ENCODE measurements around the gene SMYD3.

GRCh38 chr1:246037832-246038231 lies 469.2 kb downstream of the SMYD3 start:
- TF ChIP-seq NFRKB (IDR thresholded peaks at IDR 0.05; ENCODE audit: low read depth) = no peak
- no peak for TF ChIP-seq MAX (CRISPR knock-in tag; IDR thresholded peaks at IDR 0.05)
- TF ChIP-seq RAD21 (CRISPR knock-in tag; conservative IDR thresholded peaks at IDR 0.05 in 1 of 2, IDR thresholded peaks at IDR 0.05 in 1 of 2) = no peak
- no peak for TF ChIP-seq BHLHE40 (IDR thresholded peaks at IDR 0.05; ENCODE audit: low read length)
- no peak for TF ChIP-seq SNRNP70 (optimal IDR thresholded peaks at IDR 0.05; ENCODE audit: low read depth, low read length)
- no peak for TF ChIP-seq ETS1 (conservative IDR thresholded peaks at IDR 0.05; ENCODE audit: control insufficient read depth, low read depth, low read length)
- no peak for TF ChIP-seq NRF1 (conservative IDR thresholded peaks at IDR 0.05 in 1 of 2, IDR thresholded peaks at IDR 0.05 in 1 of 2)
- no peak for TF ChIP-seq POU5F1 (IDR thresholded peaks at IDR 0.05; ENCODE audit: borderline replicate concordance, low read depth, low read length, partially characterized antibody)
- no peak for TF ChIP-seq ELF4 (CRISPR knock-in tag; IDR thresholded peaks at IDR 0.05)

All from K562 (cell line).